Lower leg skin (tissue), 3 donors: Measurements from ENCODE around the gene IFT122.

ENCODE experiments used
- POLR2A ChIP-seq, 2 donors: fragments of 450-650 bp; IDR thresholded peaks; one replicate each; pipeline ENCODE4 v1.6.1; 2016 to 2017; ENCODE audit warnings: antibody characterized with exemption in 2 of 2, mild to moderate bottlenecking in 1 of 2, moderate library complexity in 1 of 2
- TF ChIP-seq, protein P1 (sequence below), 3 donors: fragments of 450-650 bp; IDR thresholded peaks; one replicate each; pipeline ENCODE4 v1.5.1; 2016; ENCODE audit warnings: antibody characterized with exemption in 3 of 3, mild to moderate bottlenecking in 3 of 3, moderate library complexity in 2 of 3

DNA sequence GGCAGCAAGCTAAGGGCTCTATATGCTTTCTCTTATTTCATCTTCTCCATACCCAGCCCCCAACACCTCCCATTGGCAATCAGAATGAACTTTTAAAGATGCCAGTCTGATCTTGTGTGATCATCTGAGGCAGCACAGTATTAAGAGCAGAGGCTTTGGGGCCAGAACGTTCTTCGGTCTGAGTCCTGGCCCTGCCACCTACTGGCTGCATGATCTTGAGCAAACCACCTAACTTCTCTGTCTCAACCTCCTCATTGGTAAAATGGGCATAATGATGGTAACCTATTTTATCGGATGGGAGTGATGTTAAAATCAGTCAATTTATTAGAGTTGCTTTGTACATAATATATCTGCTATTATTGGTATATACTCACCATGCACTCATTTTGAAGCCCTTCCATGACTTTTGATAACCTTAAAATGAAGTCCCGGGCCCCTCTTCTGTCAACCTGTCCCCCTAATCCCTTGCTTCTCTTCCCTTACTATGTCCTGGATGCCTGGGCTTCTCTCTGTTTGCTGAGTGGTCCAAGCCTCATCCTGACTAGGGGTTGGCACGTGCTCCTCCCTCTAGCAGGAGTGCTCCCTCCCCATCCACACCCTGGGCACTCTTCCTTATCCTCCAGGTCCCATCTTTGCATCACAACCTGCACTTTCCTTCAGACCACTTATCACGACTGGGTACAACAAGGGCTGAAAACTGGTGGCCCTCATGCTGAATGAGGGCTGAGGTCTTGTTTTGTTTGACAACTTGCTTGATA lies 17.9 kb upstream of the IFT122 start:
- TF ChIP-seq, protein P1, sequence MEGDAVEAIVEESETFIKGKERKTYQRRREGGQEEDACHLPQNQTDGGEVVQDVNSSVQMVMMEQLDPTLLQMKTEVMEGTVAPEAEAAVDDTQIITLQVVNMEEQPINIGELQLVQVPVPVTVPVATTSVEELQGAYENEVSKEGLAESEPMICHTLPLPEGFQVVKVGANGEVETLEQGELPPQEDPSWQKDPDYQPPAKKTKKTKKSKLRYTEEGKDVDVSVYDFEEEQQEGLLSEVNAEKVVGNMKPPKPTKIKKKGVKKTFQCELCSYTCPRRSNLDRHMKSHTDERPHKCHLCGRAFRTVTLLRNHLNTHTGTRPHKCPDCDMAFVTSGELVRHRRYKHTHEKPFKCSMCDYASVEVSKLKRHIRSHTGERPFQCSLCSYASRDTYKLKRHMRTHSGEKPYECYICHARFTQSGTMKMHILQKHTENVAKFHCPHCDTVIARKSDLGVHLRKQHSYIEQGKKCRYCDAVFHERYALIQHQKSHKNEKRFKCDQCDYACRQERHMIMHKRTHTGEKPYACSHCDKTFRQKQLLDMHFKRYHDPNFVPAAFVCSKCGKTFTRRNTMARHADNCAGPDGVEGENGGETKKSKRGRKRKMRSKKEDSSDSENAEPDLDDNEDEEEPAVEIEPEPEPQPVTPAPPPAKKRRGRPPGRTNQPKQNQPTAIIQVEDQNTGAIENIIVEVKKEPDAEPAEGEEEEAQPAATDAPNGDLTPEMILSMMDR (IDR thresholded peaks at IDR 0.05) = no peak
- no peak for TF ChIP-seq POLR2A (IDR thresholded peaks at IDR 0.05)
